ENCODE results near the gene FMN1. TPM values are rescaled to one million over a fixed set of nuclear protein-coding genes. Genes with fewer than 3 reads are reported as not detected.

The FMN1 gene
- total and polyA plus RNA-seq, 2 experiments from 2014 or later: 0.93 to 2.2 TPM

DNA sequence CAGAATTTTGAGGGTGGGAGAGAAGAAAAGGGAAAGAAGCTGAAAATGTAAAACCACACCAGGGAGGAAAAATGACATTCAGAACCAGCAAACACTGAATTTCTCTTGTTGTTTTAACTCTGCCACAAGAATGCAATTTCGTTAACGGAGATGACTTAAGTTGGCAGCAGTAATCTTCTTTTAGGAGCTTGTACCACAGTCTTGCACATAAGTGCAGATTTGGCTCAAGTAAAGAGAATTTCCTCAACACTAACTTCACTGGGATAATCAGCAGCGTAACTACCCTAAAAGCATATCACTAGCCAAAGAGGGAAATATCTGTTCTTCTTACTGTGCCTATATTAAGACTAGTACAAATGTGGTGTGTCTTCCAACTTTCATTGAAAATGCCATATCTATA is 461.2 kb downstream of the FMN1 start:
- DNase-seq: peak; percentile 25
- H3K9ac ChIP-seq: no peak overlapping the region
- no peaks in the 10 kb centered on the region for H3K27me3 ChIP-seq (replicated peaks; ENCODE audit: insufficient read depth)
- H3K27ac ChIP-seq: peak overlapping the region; percentile 40
- no peaks in the 10 kb centered on the region for H4K20me1 ChIP-seq (ENCODE audit: insufficient read depth)
- no peak overlapping the region for H2AFZ ChIP-seq
- H3K9me2 ChIP-seq (ENCODE audit: insufficient read depth): no peaks in the 10 kb centered on the region
- no peaks in the 10 kb centered on the region for H3K9me3 ChIP-seq (ENCODE audit: low read depth)
- peaks cover 66% of the 10 kb centered on the region for H3K79me2 ChIP-seq (ENCODE audit: insufficient read depth)
- H3F3A ChIP-seq (ENCODE audit: insufficient read depth): peaks cover 98% of the 10 kb centered on the region
- TF ChIP-seq EZH2 (IDR thresholded peaks at IDR 0.05; ENCODE audit: insufficient read depth, poor library complexity, severe bottlenecking) (no peak), EZH2phosphoT487 (IDR thresholded peaks at IDR 0.05; ENCODE audit: insufficient read depth, low read depth) (no peak)
- H3K4me3 ChIP-seq: no peak overlapping the region
- H3K36me3 ChIP-seq (ENCODE audit: low read depth): peaks cover 85% of the 10 kb centered on the region
- in situ Hi-C loops (cut with MboI): no loop called here
- WGBS, 2 experiments (ENCODE audit: low coverage in 1 of 2, low lambda C conversion rate in 2 of 2, missing lambda C conversion rate in 2 of 2): 60 to 71% methylated on average over 3 of the region's 3 CpGs
- peaks cover 21% of the 10 kb centered on the region; the same call in 1 of the 2 replicates for H3K4me1 ChIP-seq (ENCODE audit: insufficient read depth)
- H3K4me2 ChIP-seq (ENCODE audit: unreplicated experiment): no peak overlapping the region

DNA sequence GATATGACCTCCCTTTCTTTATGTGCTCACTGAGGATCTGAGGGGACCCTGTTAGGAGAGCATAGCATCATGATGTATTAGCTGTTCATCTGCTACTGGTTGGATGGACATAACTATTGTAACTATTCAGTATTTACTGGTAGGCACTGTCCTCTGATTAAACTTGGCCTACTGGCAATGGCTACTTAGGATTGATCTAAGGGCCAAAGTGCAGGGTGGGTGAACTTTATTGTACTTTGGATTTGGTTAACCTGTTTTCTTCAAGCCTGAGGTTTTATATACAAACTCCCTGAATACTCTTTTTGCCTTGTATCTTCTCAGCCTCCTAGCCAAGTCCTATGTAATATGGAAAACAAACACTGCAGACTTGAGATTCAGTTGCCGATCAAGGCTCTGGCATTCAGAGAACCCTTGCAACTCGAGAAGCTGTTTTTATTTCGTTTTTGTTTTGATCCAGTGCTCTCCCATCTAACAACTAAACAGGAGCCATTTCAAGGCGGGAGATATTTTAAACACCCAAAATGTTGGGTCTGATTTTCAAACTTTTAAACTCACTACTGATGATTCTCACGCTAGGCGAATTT is 461.8 kb downstream of the FMN1 start:
- no peaks in the 10 kb centered on the region for H4K20me1 ChIP-seq (ENCODE audit: insufficient read depth)
- DNase-seq: no peak
- TF ChIP-seq EZH2phosphoT487 (IDR thresholded peaks at IDR 0.05; ENCODE audit: insufficient read depth, low read depth) (no peak), EZH2 (IDR thresholded peaks at IDR 0.05; ENCODE audit: insufficient read depth, poor library complexity, severe bottlenecking) (no peak)
- WGBS, 2 experiments (ENCODE audit: low coverage in 1 of 2, low lambda C conversion rate in 2 of 2, missing lambda C conversion rate in 2 of 2): 75 to 79% methylated on average over 6 of the region's 6 CpGs
- peaks cover 72% of the 10 kb centered on the region for H3K79me2 ChIP-seq (ENCODE audit: insufficient read depth)
- no peaks in the 10 kb centered on the region for H3K9me2 ChIP-seq (ENCODE audit: insufficient read depth)
- in situ Hi-C loops (cut with MboI): no loop called here
- H3K27ac ChIP-seq: peak overlapping the region; percentile 40
- H3K4me3 ChIP-seq: no peak overlapping the region
- H3K4me2 ChIP-seq (ENCODE audit: unreplicated experiment): no peak overlapping the region
- no peaks in the 10 kb centered on the region for H3K9me3 ChIP-seq (ENCODE audit: low read depth)
- H3F3A ChIP-seq (ENCODE audit: insufficient read depth): peaks cover 100% of the 10 kb centered on the region
- H3K9ac ChIP-seq: no peak overlapping the region
- H2AFZ ChIP-seq: no peak overlapping the region
- H3K27me3 ChIP-seq (replicated peaks; ENCODE audit: insufficient read depth): no peaks in the 10 kb centered on the region
- peaks cover 91% of the 10 kb centered on the region for H3K36me3 ChIP-seq (ENCODE audit: low read depth)
- peaks cover 21% of the 10 kb centered on the region; the same call in 1 of the 2 replicates for H3K4me1 ChIP-seq (ENCODE audit: insufficient read depth)

- H3K4me1 ChIP-seq (ENCODE audit: insufficient read depth): peaks cover 21% of the 10 kb centered on the region; the same call in 1 of the 2 replicates
- H3K27me3 ChIP-seq (replicated peaks; ENCODE audit: insufficient read depth): no peaks in the 10 kb centered on the region
- DNase-seq: peak; percentile 55
- WGBS, 2 experiments (ENCODE audit: low coverage in 1 of 2, low lambda C conversion rate in 2 of 2, missing lambda C conversion rate in 2 of 2): 74 to 93% methylated on average over 18 to 27 of the region's 27 CpGs
- peaks cover 100% of the 10 kb centered on the region for H3F3A ChIP-seq (ENCODE audit: insufficient read depth)
- H3K4me3 ChIP-seq: no peak overlapping the region
- peaks cover 89% of the 10 kb centered on the region for H3K79me2 ChIP-seq (ENCODE audit: insufficient read depth)
- TF ChIP-seq EZH2phosphoT487 (IDR thresholded peaks at IDR 0.05; ENCODE audit: insufficient read depth, low read depth) (no peak), EZH2 (IDR thresholded peaks at IDR 0.05; ENCODE audit: insufficient read depth, poor library complexity, severe bottlenecking) (no peak)
- in situ Hi-C loops (cut with MboI): no loop called here
- H4K20me1 ChIP-seq (ENCODE audit: insufficient read depth): no peaks in the 10 kb centered on the region
- H3K27ac ChIP-seq: peak overlapping the region; percentile 33
- H3K9me2 ChIP-seq (ENCODE audit: insufficient read depth): no peaks in the 10 kb centered on the region
- no peak overlapping the region for H3K9ac ChIP-seq
- H2AFZ ChIP-seq: no peak overlapping the region
- H3K9me3 ChIP-seq (ENCODE audit: low read depth): no peaks in the 10 kb centered on the region
- peaks cover 90% of the 10 kb centered on the region for H3K36me3 ChIP-seq (ENCODE audit: low read depth)
- no peak overlapping the region for H3K4me2 ChIP-seq (ENCODE audit: unreplicated experiment)
Observed at GRCh38 chr15:32730677-32731654, 463.5 kb downstream of the FMN1 start.

DNA sequence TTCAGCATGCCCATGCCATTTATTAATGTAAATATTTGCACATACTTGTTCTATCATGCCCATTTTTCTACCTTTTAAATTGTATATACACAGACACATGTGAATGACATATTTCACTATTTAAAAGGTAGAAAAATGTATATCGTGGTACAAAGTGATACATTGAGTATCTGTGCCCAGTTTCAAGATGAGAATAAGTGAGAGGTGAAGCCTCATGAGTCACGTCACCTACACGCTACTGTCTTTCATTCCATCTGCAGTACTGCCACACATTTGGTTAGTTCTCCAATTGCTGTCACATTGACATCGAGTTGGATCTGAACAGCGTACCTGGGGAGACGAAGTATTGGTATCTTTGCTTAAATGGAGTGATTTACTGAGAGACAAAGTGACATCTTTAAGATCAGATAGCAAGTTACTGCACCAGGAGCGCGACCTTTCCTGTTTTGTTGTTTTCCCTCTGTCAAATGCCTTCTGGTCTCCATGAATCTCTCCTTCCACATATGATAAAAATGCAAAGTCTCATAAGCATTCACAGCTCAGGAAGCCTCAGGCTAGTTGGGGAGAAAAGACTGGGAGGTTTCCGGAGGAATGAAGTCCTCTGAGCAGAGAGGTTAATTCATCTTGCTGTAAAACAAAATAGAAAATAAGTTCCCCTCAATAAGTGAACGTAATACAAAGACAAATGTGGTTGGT is 464.7 kb downstream of the FMN1 start:
- Histone ChIP-seq H3F3A (ENCODE audit: insufficient read depth) (peaks cover 100% of the 10 kb centered on the region), H3K79me2 (ENCODE audit: insufficient read depth) (peaks cover 100% of the 10 kb centered on the region), H3K9me2 (ENCODE audit: insufficient read depth) (no peaks in the 10 kb centered on the region), H3K9ac (no peak overlapping the region), H2AFZ (no peak overlapping the region), H3K4me3 (no peak overlapping the region), H3K9me3 (ENCODE audit: low read depth) (no peaks in the 10 kb centered on the region), H3K27ac (peak overlapping the region; percentile 33), H3K36me3 (ENCODE audit: low read depth) (peaks cover 81% of the 10 kb centered on the region), H3K4me1 (ENCODE audit: insufficient read depth) (peaks cover 21% of the 10 kb centered on the region; the same call in 1 of the 2 replicates), H3K27me3 (replicated peaks; ENCODE audit: insufficient read depth) (no peaks in the 10 kb centered on the region), H4K20me1 (ENCODE audit: insufficient read depth) (no peaks in the 10 kb centered on the region), H3K4me2 (ENCODE audit: unreplicated experiment) (no peak overlapping the region)
- no peak for DNase-seq
- TF ChIP-seq EZH2phosphoT487 (IDR thresholded peaks at IDR 0.05; ENCODE audit: insufficient read depth, low read depth): no peak
- 89% methylated on average over 10 of the region's 10 CpGs for WGBS, 2 experiments (ENCODE audit: low coverage in 1 of 2, low lambda C conversion rate in 2 of 2, missing lambda C conversion rate in 2 of 2)
- in situ Hi-C loops (cut with MboI): no loop called here
